HEK293 (cell line): ENCODE measurements around the gene HARS1.
A peak's percentile ranks its signal among the peaks of the same experiment; 100 is the strongest.

Experiments used
- INSM2 ChIP-seq: fragments of 450-650 bp; formaldehyde crosslinking; IDR thresholded peaks from 2 replicates; pipeline ENCODE4 v1.5.1; 2016; ENCODE audit warnings: missing biosample characterization, missing genetic modification characterization
- KLF8 ChIP-seq: fragments of 450-650 bp; formaldehyde crosslinking; IDR thresholded peaks from 2 replicates; pipeline ENCODE4 v1.5.1; 2016; ENCODE audit warnings: missing biosample characterization, missing genetic modification characterization
- KLF9 ChIP-seq: fragments of 450-650 bp; formaldehyde crosslinking; IDR thresholded peaks from 2 replicates; pipeline ENCODE4 v1.5.1; 2016; ENCODE audit warnings: missing biosample characterization, missing genetic modification characterization, low read depth
- OVOL3 ChIP-seq: fragments of 450-650 bp; formaldehyde crosslinking; IDR thresholded peaks from 2 replicates; pipeline ENCODE4 v1.5.1; 2016; ENCODE audit warnings: missing biosample characterization, missing genetic modification characterization
- PRDM10 ChIP-seq: fragments of 450-650 bp; formaldehyde crosslinking; IDR thresholded peaks from 2 replicates; pipeline ENCODE4 v1.5.1; 2016; ENCODE audit warnings: missing biosample characterization, missing genetic modification characterization
- PRDM6 ChIP-seq: fragments of 450-650 bp; formaldehyde crosslinking; IDR thresholded peaks from 2 replicates; pipeline ENCODE4 v1.5.1; 2017; ENCODE audit warnings: missing biosample characterization, missing genetic modification characterization
- SP2 ChIP-seq: fragments of 450-650 bp; formaldehyde crosslinking; IDR thresholded peaks from 2 replicates; pipeline ENCODE4 v1.5.1; 2016; ENCODE audit warnings: missing biosample characterization, missing genetic modification characterization
- TCF7L2 ChIP-seq: IDR thresholded peaks from 2 replicates; pipeline ENCODE4 v1.6.1; 2011; ENCODE audit warnings: low read depth, mild to moderate bottlenecking, inconsistent platforms, low read length, moderate library complexity, borderline replicate concordance
- TRIM28 ChIP-seq: IDR thresholded peaks from 2 replicates; pipeline ENCODE4 v1.6.1; 2011; ENCODE audit warnings: low read length, control low read depth, borderline replicate concordance
- YY2 ChIP-seq: fragments of 450-650 bp; formaldehyde crosslinking; IDR thresholded peaks from 2 replicates; pipeline ENCODE4 v1.5.1; 2016; ENCODE audit warnings: missing biosample characterization, missing genetic modification characterization
- ZFP41 ChIP-seq: fragments of 450-650 bp; formaldehyde crosslinking; IDR thresholded peaks from 2 replicates; pipeline ENCODE4 v1.5.1; 2016; ENCODE audit warnings: missing biosample characterization, missing genetic modification characterization, borderline replicate concordance
- ZNF155 ChIP-seq: fragments of 450-650 bp; formaldehyde crosslinking; IDR thresholded peaks from 2 replicates; pipeline ENCODE4 v1.5.1; 2016; ENCODE audit warnings: missing biosample characterization, missing genetic modification characterization
- ZNF16 ChIP-seq: fragments of 450-650 bp; formaldehyde crosslinking; IDR thresholded peaks from 2 replicates; pipeline ENCODE4 v1.5.1; 2016; ENCODE audit warnings: low read depth, missing biosample characterization, missing genetic modification characterization
- ZNF19 ChIP-seq: fragments of 450-650 bp; formaldehyde crosslinking; IDR thresholded peaks from 2 replicates; pipeline ENCODE4; 2016; ENCODE audit warnings: missing biosample characterization, missing genetic modification characterization, low read depth
- ZNF211 ChIP-seq: fragments of 450-650 bp; formaldehyde crosslinking; IDR thresholded peaks from 2 replicates; pipeline ENCODE4 v1.5.1; 2016; ENCODE audit warnings: low read depth, missing biosample characterization, missing genetic modification characterization
- ZNF214 ChIP-seq: fragments of 450-650 bp; formaldehyde crosslinking; IDR thresholded peaks from 2 replicates; pipeline ENCODE4 v1.5.1; 2017; ENCODE audit warnings: missing biosample characterization, mild to moderate bottlenecking, missing genetic modification characterization, borderline replicate concordance
- ZNF24 ChIP-seq: fragments of 450-650 bp; formaldehyde crosslinking; IDR thresholded peaks from 2 replicates; pipeline ENCODE4 v1.5.1; 2016; ENCODE audit warnings: missing biosample characterization, missing genetic modification characterization
- ZNF248 ChIP-seq: fragments of 450-650 bp; formaldehyde crosslinking; IDR thresholded peaks from 2 replicates; pipeline ENCODE4 v1.5.1; 2017; ENCODE audit warnings: missing biosample characterization, missing genetic modification characterization
- ZNF266 ChIP-seq: fragments of 450-650 bp; formaldehyde crosslinking; IDR thresholded peaks from 2 replicates; pipeline ENCODE4 v1.5.1; 2016; ENCODE audit warnings: missing biosample characterization, missing genetic modification characterization, low read depth
- ZNF274 ChIP-seq, 2 experiments: fragments of 200-500 bp in 1 of 2; fragments of 450-650 bp in 1 of 2; sonication (Bioruptor generic) in 1 of 2; formaldehyde crosslinking in 1 of 2; IDR thresholded peaks; 2 replicates each; pipeline versions ENCODE4 v1.5.1 to v1.6.1; 2014 to 2016; ENCODE audit warnings: borderline replicate concordance in 1 of 2, inconsistent platforms in 1 of 2, low read length in 1 of 2, missing biosample characterization in 1 of 2, missing genetic modification characterization in 1 of 2
- ZNF292 ChIP-seq: fragments of 450-650 bp; formaldehyde crosslinking; IDR thresholded peaks from 2 replicates; pipeline ENCODE4 v1.5.1; 2016; ENCODE audit warnings: low read depth, missing biosample characterization, missing genetic modification characterization, borderline replicate concordance
- ZNF341 ChIP-seq: fragments of 450-650 bp; formaldehyde crosslinking; IDR thresholded peaks from 2 replicates; pipeline ENCODE4; 2016; ENCODE audit warnings: low read depth, missing biosample characterization, missing genetic modification characterization
- ZNF501 ChIP-seq: fragments of 450-650 bp; formaldehyde crosslinking; IDR thresholded peaks from 2 replicates; pipeline ENCODE4 v1.5.1; 2016; ENCODE audit warnings: missing biosample characterization, missing genetic modification characterization
- ZNF548 ChIP-seq: fragments of 450-650 bp; formaldehyde crosslinking; IDR thresholded peaks from 2 replicates; pipeline ENCODE4 v1.5.1; 2016; ENCODE audit warnings: missing biosample characterization, missing genetic modification characterization
- ZNF600 ChIP-seq: fragments of 450-650 bp; formaldehyde crosslinking; IDR thresholded peaks from 2 replicates; pipeline ENCODE4 v1.5.1; 2016; ENCODE audit warnings: missing biosample characterization, missing genetic modification characterization
- ZNF692 ChIP-seq: fragments of 450-650 bp; formaldehyde crosslinking; IDR thresholded peaks from 2 replicates; pipeline ENCODE4 v1.5.1; 2016; ENCODE audit warnings: missing biosample characterization, missing genetic modification characterization
- ZXDB ChIP-seq: fragments of 450-650 bp; formaldehyde crosslinking; IDR thresholded peaks from 2 replicates; pipeline ENCODE4 v1.5.1; 2016; ENCODE audit warnings: missing biosample characterization, missing genetic modification characterization
- TF ChIP-seq, protein P1 (sequence below): fragments of 450-650 bp; formaldehyde crosslinking; IDR thresholded peaks from 2 replicates; pipeline ENCODE4 v1.5.1; 2016; ENCODE audit warnings: missing biosample characterization, missing genetic modification characterization

HARS1 gene

GRCh38 chr5:140700177-140701144 lies 9.3 kb upstream of the HARS1 start, which contains the start of gene ZMAT2 (continued):
- TF ChIP-seq, protein P1, sequence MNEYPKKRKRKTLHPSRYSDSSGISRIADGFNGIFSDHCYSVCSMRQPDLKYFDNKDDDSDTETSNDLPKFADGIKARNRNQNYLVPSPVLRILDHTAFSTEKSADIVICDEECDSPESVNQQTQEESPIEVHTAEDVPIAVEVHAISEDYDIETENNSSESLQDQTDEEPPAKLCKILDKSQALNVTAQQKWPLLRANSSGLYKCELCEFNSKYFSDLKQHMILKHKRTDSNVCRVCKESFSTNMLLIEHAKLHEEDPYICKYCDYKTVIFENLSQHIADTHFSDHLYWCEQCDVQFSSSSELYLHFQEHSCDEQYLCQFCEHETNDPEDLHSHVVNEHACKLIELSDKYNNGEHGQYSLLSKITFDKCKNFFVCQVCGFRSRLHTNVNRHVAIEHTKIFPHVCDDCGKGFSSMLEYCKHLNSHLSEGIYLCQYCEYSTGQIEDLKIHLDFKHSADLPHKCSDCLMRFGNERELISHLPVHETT (tag by site-specific recombination) = no peak; the same call in 1 of the 2 replicates
- no peak for TF ChIP-seq PRDM10
- no peak for TF ChIP-seq TRIM28
- TF ChIP-seq ZNF248 = no peak
- TF ChIP-seq ZNF274 (IDR thresholded peaks at IDR 0.05; ENCODE audit: low read length) = no peak
- no peak for TF ChIP-seq ZNF274 (tag by site-specific recombination; IDR thresholded peaks at IDR 0.05; ENCODE audit: borderline replicate concordance)
- no peak for TF ChIP-seq ZNF600 (tag by site-specific recombination)
- peak; percentile 93 for TF ChIP-seq SP2 (tag by site-specific recombination)
- no peak for TF ChIP-seq INSM2
- TF ChIP-seq ZNF692 (tag by site-specific recombination) = 0 out of 2 replicates have a peak, but pooled peaks have one; percentile 16
- no peak for TF ChIP-seq ZNF341 (tag by site-specific recombination)
- no peak for TF ChIP-seq ZFP41 (tag by site-specific recombination)
- TF ChIP-seq ZNF19 (tag by site-specific recombination) = no peak
- TF ChIP-seq ZNF16 = no peak
- no peak for TF ChIP-seq OVOL3 (tag by site-specific recombination)
- no peak for TF ChIP-seq ZNF214 (tag by site-specific recombination)
- TF ChIP-seq ZNF211 = no peak
- no peak for TF ChIP-seq ZNF155
- no peak for TF ChIP-seq ZNF292 (tag by site-specific recombination)
- TF ChIP-seq KLF9 (tag by site-specific recombination) = no peak
- peak; percentile 54; the same call in 1 of the 2 replicates for TF ChIP-seq ZXDB (tag by site-specific recombination)
- TF ChIP-seq ZNF266 (tag by site-specific recombination) = no peak
- TF ChIP-seq ZNF548 (tag by site-specific recombination) = no peak
- no peak for TF ChIP-seq PRDM6 (tag by site-specific recombination)
- no peak for TF ChIP-seq TCF7L2
- peak; percentile 56; the same call in 1 of the 2 replicates for TF ChIP-seq KLF8 (tag by site-specific recombination)
- no peak for TF ChIP-seq ZNF24 (tag by site-specific recombination)
- peak; percentile 95 for TF ChIP-seq YY2
- TF ChIP-seq ZNF501 (tag by site-specific recombination) = peak; percentile 81; the same call in 1 of the 2 replicates
